GM04503 (cell line): Measurements from ENCODE around the gene BECN2.
A peak's percentile ranks its signal among the peaks of the same experiment; 100 is the strongest.
"Not testable (repeated sequence)": the region's sequence is repeated elsewhere in the genome, so short reads cannot be mapped to it uniquely, and the experiment has no call there.

Experiments used
- DNase-seq: peaks from one replicate; pipeline ENCODE4 v3.0.0-alpha.2; 2012; ENCODE audit warnings: low read depth

The BECN2 gene

DNA sequence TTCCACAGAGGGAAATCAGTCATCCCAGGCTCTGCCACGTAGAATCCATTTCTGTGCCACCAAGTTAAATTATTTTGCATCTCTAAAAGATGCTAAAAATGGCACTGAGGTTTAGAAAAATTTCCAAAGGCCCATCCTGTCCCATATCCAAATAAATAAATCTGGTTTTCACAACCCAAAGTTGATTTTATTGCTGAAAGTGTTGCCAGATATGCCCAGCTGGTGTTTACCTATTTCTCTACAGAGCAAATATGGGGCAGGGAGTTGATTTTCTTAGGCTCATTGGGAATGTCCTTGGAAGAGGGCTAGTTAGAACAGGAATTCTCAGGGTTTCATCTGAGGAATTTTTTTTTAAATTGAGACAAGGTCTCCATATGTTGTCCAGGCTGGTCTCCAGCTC, 22.4 kb downstream of the BECN2 start:
- no peak for DNase-seq

DNA sequence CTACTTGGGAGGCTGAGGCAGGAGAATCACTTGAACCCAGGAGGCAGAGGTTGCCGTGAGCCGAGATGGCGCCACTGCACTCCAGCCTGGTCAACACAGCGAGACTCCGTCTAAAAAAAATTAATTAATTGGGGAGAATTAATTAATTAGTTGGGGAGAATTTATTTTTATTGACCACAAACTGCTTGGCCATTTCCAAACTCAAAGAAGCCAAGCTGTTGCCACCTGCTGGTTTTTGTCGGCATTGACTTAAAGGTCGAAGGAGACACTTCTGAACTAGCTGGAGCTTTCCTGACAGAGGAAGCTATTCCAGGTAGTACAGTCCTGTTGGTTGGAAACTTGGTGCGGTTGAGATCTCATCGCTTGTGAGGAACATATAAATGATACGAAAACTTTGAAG, 28.2 kb downstream of the BECN2 start:
- no peak for DNase-seq

DNA sequence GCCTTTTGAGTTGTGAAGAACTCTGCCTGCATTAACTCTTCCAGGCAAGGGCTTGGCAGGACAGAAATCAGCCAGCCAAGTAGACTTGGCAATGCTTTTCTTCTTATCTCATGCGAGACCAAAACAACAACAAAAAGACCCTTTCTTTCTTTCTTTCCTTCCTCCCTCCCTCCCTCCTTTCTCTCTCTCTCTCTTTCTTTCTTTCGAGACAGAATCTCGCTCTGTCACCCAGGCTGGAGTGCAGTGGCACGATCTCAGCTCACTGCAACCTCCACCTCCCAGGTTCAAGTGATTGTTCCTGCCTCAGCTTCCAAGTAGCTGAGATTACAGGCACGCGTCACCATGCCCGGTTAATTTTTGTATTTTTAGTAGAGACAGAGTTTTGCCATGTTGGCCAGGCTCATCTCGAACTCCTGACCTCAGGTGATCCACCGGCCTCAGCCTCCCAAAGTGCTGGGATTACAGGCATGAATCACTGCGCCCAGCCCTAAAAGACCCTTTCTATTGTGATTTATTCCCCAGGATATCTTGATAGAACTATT, 30.9 kb downstream of the BECN2 start:
- not testable (repeated sequence) for DNase-seq

DNA sequence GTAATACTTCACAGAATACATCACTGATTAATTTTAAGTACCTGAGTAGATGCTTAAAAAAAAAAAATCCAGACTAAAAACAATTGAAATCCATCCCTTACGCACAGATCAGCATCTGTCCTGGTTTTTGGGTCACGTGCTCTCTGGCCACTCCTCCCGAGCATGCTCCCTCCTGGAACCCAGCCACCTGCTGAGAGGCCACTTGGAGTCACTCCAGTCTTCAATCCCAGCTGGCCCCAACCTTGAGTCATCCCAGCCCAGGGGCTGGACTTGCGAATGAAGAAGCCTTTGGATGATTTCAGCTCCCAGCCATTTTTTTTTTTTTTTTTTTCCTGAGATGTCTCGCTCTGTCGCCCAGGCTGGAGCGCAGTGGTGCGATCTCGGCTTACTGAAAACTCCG, 32.5 kb downstream of the BECN2 start:
- peak; percentile 84 for DNase-seq

DNA sequence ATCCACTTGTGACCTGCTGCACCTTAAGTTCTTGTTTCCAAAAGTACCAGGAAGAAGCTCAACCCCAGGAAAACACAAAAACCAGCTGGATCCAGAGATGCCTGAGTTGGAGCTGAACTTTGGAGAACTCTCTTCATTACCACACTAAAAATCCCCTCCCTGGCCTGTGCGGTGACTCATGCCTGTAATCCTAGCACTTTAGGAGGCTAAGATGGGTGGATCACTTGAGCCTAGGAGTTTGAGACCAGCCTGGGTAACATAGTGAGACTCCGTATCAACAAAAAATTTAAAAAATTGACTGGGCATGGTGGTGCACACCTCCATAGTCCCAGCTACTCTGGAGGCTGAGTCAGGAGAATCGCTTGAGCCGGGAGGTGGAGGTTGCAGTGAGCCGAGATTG, 35.2 kb downstream of the BECN2 start:
- DNase-seq, result no peak

DNA sequence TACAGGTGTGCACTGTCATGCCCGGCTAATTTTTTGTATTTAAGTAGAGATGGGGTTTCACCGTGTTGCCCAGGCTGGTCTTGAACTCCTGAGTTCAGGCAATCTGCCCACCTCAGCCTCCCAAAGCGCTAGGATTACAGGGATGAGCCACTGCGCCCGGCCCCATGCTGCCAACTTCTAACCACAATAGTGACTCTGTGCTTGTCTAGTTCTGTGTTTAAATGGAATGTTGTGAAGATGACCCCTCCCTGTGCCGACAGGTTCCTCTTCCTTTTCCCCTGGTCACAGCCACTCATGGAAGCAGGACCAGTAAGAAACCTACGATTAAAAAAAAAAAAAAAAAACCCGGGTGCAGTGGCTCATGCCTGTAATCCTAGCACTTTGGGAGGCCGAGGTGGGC, 36.6 kb downstream of the BECN2 start:
- no peak for DNase-seq

DNA sequence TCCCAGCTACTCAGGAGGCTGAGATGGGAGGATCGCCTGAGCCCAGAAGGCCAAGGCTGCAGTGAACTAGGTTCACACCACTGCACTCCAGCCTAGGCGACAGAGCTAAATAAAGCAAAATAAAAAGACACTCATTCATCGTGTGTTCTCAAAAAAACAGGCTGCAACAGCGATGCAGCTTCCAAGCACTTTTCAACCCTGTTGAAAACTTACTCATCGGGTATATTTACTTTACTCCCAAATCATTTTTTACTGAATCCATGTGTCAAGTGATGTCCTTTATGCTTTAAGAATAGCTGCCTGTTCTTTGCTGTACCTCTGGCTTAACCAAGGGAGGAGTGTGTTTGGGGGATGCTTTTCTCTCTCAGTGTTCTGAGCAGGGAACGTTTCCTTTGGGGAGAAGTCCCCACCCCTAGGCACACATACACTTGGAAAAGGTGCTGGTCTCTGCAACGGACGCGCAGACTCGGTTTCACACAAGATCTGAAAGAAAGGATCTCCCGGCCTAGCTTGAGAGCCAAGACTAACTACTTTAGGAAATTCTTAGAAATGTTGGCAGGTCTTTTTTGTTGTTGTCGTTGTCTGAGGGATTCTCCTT, 39.9 kb downstream of the BECN2 start:
- DNase-seq, result no peak

DNA sequence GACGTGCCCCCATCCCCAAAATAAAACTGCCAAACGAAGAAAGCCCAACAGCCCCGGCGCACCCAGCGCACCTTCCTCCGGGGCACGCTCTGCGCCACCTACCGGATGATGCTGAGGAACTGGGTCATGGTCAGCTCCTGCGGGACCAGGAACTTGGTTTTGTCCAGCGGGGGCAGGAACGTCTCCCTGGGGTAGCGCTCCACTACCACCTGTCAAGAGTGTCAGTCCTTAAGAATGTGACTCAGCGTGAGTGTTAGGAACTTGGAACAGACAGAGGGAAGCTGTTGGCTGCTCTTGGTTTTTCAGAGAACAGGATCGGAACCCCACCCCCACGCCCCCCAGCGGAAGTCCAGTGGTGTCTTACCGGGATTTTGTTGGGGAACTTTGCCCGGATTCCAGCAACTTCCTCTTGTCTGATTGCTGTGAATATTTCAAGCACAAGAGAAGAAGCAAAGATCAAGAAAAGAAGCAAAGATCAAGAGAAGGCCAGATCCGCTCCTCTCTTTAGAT, 40.9 kb downstream of the BECN2 start:
- no peak for DNase-seq

DNA sequence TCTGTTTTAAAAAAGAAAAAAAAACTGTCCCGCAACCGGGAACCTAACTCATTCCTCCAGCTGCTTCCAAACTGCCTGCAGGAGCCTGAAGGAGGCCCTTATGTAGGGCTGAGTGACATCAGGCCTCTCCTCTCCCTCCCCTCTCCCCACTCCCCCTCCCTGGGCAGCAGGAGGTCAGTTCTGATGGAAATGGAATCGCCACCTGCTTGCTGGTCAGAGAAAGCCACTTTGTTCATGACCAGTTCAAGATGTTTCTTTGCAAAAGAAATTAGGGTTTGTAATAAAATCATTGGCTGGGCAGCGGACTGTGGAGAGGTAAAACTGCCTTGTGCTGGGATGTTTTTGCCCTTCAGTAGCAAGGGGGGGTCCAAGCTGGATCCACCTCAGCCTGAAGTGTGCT, 41.5 kb downstream of the BECN2 start, which contains the start of gene MAP1LC3C:
TSS of gene MAP1LC3C (minus strand) at position 73 of the 400 bp plus-strand sequence. CDS start 90 bp downstream, outside the sequence.
- no peak for DNase-seq

DNA sequence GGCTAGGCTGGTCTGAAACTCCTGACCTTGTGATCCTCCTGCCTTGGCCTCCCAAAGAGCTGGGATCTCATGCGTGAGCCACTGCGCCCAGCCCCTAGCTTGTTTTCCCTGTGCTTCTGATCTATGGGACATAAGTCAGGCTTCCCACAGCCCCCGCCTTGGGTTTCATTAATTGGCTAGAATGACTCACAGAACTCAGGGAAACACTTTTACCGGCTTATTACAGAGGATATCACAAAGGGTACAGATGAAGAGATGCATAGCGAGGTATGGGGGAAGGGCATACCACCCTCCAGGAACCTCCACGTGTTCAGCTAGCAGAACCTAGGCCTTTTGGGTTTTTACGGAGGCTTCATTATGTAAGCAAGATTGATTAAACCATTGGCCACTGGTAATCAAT, 42.9 kb downstream of the BECN2 start:
- DNase-seq, result no peak

DNA sequence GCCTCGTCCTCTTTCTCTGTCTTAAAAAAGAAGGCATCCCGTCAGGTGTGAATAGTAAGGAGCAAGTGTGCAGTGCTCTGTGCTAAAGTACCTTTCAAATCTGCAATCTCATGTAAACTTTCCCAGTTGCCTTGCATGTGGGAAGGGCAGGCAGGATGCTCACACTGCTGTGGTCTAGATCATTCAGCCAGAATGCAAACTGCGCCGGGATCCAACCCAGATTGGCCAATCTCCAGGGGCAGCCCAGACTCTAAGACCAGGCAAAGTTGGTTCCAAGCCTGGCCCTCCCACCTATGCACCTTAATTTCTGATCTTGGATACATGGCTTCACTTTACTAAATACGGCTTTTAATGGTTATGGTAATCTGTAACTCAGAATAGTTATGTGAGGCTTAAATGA, 44.5 kb downstream of the BECN2 start:
- no peak for DNase-seq

DNA sequence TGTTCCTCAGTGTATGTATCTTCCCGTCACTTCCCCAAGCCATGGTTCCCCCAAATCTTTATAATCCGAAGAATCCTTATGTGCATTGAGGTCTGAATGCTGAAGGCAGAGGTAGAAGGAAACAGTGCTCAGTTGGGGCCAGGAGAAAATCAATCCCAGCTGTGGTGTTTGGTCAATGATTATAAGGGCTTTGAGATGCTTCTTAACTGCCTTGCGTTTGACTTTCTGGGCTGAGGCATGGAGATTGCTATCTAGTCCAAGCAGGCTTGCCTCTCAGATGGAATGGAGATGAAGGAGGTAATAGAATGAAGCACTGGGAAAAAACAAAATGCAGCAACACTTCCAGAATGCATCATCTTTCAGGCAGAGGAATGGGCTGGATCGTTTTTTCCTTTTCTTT, 44.9 kb downstream of the BECN2 start:
- no peak for DNase-seq

DNA sequence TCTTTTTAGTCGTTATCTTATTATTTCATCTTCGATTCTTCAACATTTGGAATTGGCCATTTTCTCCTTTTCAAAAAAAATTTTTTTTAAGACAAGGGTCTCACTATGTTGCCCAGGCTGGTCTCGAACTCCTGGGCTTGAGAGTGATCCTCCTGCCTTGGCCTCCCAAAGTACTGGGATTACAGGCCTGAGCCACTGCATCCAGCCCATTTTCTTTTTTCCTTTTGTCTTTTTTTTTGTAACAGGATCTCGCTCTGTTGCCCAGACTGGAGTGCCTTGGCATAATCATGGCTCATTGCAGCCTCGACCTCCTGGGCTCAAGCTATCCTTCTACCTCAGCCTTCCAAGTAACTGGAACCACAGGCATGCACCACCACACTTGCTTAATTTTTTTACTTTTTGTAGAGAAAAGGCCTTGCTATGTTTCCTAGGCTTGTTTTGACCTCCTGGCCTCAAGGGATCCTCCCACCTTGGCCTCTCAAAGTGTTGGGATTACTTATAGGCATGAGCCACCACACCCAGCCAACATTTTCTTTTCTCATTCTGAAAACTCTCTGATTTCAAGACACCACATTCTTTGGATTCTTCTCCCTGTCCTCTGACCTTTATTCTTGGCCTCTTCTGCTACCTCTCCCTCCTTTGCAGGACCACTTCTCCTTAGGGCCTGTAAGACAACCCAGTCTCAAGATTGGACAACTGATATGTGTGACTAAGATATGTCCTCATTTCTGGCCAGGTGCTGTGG, 47.4 kb downstream of the BECN2 start:
- no peak for DNase-seq

DNA sequence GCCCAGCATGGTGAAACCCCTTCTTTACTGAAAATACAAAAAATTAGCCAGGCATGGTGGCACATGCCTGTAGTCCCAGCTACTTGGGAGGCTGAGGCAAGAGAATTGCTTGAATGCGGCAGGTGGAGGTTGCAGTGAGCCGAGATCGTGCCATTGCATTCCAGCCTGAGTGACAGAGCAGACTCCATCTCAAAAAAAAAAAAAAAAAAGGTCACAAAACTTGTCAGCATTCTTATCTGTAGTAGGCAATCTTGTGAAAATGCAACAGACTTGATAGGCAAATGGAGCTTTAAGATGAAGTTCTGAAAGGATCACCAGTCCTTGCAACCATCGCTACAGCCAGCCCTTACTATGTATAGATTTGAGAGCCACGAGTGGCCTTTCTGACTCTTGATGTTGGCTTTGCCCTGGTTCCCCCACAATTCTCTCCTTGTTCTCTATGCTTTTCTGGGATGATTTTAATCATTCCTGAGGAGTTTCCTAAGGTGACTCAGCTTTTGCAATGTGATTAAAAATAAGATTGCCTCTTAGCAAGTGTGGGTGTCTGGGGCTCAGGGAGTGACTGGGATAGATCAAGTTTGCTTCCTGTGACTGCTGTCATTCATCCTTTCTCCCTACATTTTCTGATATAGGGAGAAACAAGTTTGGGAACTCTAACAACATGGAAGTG, 48.4 kb downstream of the BECN2 start:
- DNase-seq, result no peak

DNA sequence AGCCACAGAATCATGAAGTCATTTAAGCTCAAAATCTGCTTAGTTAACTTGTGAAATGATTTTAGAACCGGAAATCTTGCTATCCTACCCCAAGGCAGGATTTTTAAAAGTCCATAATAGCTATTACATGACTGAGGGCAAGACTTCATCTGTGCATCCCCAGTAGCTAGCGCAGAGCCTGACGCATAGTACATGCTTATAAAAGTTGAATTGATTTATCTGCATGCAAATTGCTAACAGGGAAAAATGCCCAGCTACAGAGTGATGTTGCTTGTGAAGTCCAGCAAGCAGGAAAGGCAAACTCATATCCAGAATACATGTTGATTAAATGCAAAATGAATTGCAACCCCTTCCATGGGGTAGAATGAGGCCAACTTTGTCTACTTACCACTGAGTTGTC, 49.4 kb downstream of the BECN2 start:
- no peak for DNase-seq
